GM12892 (cell line): ENCODE measurements around the gene PRF1.
"Not testable (repeated sequence)": the region's sequence is repeated elsewhere in the genome, so short reads cannot be mapped to it uniquely, and the experiment has no call there.

ENCODE experiments used
- DNase-seq: peaks from one replicate; pipeline ENCODE4 v3.0.0; 2011; ENCODE audit not compliant: insufficient read length
- FAIRE-seq: peaks from 2 replicates; lab custom pipeline; 2011; peaks lifted over from hg19 to GRCh38; lab: Jason Lieb, UNC
- POLR2A ChIP-seq: IDR thresholded peaks from 2 replicates; pipeline ENCODE4 v1.6.1; 2011; ENCODE audit warnings: low read depth, low read length, control low read depth
- POLR2AphosphoS5 ChIP-seq: IDR thresholded peaks from 2 replicates; pipeline ENCODE4 v1.6.1; 2011; ENCODE audit warnings: low read depth, low read length, control low read depth
- TAF1 ChIP-seq: IDR thresholded peaks from 2 replicates; pipeline ENCODE4 v1.6.1; 2011; ENCODE audit warnings: low read depth, mild to moderate bottlenecking, control low read depth, low read length, borderline replicate concordance

The PRF1 gene

DNA sequence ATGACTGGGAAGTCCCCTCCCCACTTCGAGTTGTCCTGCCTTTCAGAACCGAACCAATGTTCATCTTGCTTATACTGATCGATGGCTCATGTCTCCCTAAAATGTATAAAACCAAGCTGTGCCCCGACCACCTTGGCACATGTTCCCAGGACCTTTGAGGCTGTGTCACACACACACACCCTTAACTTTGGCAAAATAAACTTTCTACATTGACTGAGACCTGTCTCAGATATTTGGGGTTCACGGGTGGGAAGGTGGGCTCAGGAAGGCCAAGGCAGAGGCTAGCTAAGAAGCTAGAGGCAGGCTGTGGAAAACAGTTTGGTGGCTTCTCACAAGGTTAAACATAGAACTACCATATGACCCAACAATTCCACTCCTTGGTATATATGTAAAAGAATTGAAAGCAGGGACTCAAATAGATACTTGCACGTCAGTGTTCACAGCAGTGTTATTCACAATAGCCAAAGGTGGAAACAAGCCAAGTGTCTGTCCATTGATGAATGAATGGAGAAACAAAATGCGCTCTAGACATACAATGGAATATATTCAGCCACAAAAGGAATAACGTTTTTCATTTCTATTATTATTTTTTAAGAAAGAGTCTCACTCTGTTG, 15.4 kb downstream of the PRF1 start:
- FAIRE-seq (peak; percentile 84), DNase-seq (no peak)
- TF ChIP-seq POLR2AphosphoS5 (no peak), POLR2A (no peak), TAF1 (no peak)

DNA sequence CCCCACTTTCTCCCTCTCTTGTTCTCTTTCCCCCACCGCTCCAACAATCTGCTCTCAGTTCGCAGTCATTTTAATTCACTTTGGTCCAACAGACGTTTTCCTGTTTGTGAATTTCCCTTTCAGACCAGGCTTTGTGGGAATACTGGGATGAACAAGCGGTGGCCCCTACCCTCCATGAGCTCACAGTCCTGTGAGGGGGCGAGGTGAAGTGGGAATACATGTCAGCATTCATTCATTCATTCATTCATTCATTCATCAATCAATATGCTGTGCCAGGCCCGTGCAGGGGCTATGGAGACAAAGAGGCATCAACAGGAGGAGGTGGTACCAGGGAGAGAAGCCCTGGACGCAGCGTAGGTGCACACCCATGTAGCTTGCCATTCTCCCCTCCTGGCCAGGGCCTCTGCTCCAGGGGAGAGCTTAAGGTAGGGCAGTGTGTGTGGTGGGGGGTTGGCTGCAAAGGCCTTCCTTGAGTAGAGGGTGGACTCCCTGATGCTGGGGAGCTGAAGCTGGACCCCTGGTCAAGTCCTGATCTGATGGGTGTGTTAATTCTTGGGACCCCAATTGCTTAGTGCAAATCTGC, 16.1 kb downstream of the PRF1 start:
- TF ChIP-seq POLR2A, result no peak
- TF ChIP-seq TAF1, result no peak
- no peak for TF ChIP-seq POLR2AphosphoS5
- FAIRE-seq (peak; percentile 27), DNase-seq (no peak)

DNA sequence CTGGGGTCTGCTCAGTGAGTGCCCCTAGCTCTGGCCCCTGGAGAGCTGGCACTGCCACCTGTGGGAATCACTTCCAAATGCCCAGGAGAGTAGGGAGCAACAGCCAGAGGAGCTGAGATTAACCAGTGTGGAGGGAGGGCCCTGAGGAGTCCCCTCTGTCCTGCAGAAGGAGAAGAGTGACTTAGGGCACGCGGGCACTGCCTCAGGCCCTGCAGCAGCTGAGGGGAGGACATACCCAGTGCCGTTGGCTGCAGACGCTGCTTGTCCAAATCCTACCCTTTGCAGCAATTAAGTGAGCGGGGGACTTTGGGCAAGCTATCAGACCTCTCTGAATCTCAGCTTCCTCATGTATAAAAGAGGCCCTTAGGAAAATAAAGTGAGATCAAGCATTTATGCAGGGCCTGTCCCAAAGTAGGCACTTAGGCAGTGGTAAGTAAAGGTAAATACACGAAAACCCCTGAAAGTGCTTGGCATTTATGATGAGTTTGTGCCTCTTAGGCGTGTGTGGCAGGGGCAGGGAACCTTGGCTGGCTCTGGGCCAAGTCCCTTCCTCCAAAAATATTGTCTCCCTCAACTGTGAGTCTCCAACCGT, 16.9 kb downstream of the PRF1 start:
- TF ChIP-seq POLR2AphosphoS5, result no peak
- TF ChIP-seq TAF1, result no peak
- no peak for TF ChIP-seq POLR2A
- no peak for FAIRE-seq

DNA sequence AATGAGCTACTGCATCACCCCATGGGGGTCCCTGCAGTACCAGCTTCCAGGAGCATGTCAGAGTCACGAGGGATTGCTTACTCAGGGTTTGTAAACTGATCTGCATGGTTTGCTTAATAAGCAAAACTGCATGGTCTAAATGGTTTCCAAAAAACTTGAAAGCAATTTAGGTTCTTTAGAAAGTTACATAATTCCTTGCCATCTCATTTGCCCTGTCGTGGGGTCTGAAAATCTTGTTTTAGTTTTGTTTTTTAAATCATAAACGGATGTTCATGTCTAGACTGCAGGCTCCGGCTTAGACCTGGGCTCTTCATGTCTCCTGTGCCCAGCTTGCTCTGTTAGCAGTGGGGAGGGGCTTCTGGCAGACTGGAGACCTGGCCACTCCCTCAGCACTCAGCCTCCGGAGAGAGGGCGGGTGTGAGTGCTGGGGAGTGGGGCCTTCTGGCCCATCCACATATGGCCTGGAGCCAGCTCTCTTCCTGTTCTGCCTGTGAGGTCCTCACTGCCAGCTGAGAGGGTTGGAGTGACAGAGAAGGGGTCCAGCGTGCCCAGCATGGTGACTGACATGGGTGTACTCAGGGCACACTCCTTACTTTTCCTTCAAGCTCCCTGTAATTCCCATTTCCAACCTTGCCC, 17.5 kb downstream of the PRF1 start:
- TF ChIP-seq POLR2A, result no peak
- no peak for TF ChIP-seq TAF1
- no peak for TF ChIP-seq POLR2AphosphoS5
- DNase-seq, result peak; percentile 25
- FAIRE-seq, result peak; percentile 17

More for the DNA sequence above, 16.9 kb downstream of the PRF1 start:
- peak; percentile 8 for DNase-seq

DNA sequence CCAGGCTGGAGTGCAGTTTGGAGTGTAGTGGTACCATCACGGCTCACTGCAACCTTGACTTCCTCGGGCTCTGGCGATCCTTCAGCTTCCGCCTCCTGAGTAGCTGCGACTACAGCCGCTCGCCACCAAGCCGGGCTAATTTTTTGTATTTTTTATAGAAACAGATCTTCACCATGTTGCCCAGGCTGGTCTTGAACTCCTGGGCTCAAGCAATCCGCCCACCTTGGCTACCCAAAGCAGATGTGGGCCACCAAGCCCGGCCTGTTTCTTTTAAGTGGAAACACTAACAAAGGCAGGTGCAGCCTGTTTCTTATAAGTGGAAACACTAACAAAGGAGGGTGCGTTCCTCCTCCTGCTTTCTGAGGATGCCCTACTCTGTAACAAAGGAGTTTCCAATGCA, 18.2 kb downstream of the PRF1 start:
- FAIRE-seq, result no peak
- no peak for TF ChIP-seq POLR2AphosphoS5
- no peak for TF ChIP-seq TAF1
- no peak for TF ChIP-seq POLR2A
- DNase-seq, result no peak

DNA sequence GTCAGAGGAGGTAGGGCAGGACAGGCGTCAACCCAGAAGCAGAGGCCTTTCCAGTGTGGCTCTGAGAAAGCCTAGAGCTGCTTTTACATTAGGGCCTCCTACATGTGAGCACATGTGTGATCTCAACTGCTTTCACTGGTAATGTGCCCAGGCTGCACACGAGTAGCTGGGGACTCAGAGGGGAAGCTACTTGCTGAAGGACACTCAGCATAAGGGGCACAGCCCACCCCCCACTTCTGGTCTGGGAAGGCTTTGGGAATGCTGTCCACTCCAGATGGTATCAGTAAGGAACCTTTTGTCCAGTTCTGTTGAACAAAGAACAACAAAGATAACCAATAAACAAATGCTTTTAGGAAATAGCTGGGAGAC, 18.9 kb downstream of the PRF1 start:
- FAIRE-seq (no peak), DNase-seq (no peak)
- TF ChIP-seq TAF1, result no peak
- TF ChIP-seq POLR2AphosphoS5, result no peak
- TF ChIP-seq POLR2A, result no peak

DNA sequence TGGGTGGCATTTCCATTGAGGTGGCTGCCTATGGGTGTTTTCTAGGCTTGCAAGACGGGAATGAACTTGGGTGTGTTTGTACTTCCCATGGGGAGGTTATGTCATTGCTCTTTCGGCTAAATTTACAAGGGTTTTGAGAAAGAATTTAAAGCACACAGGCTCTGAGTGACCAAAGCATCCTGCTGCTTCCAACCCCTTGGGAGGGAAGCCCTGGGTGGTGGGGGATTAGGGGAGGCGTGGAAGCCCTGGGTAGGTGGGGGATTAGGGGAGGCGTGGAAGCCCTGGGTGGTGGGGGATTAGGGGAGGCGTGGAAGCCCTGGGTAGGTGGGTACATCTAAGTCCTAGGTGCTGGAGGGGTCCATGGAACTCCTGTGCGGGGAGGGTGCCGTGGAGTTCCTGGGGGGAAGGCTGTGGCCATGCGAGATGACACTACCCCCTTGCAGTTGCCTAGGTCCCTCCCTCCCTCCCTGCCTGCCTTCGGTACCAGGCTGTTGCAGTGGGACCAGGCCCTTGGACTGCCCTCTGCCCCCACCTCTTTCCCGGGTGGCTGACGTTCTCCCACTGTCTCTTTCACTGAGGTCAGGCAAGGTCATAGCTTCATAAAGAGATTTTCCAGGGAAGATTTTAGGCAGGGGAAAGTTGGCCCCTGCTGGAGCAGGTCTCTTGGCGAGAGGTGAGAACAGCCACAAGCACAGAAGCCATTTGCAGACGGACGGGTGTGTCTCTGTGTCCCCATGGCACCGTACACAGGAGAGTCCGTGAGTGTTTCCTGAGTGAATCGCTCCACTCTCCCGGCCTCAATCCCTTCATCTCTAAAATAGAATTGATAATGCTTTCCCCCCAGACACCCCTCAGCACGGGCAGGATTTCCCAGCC, 19.5 kb downstream of the PRF1 start:
- no peak for TF ChIP-seq POLR2AphosphoS5
- TF ChIP-seq POLR2A, result no peak
- no peak for TF ChIP-seq TAF1
- DNase-seq (no peak), FAIRE-seq (no peak)

DNA sequence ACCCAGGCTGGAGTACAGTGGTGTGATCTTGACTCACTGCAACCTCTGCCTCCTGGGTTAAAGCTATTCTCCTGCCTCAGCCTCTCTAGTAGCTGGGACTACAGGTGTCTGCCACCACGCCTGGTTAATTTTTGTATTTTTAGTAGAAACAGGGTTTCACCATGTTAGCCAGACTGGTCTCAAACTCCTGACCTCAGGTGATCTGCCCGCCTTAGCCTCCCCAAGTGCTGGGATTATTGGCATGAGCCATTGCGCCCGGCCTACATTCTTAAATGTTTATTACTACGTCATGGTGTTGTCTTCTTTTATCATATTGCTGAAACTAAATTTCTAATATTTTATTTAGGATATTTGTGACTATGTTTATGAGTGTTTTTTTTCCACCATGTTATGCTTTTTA, 21.4 kb downstream of the PRF1 start:
- not testable (repeated sequence) for DNase-seq, FAIRE-seq

DNA sequence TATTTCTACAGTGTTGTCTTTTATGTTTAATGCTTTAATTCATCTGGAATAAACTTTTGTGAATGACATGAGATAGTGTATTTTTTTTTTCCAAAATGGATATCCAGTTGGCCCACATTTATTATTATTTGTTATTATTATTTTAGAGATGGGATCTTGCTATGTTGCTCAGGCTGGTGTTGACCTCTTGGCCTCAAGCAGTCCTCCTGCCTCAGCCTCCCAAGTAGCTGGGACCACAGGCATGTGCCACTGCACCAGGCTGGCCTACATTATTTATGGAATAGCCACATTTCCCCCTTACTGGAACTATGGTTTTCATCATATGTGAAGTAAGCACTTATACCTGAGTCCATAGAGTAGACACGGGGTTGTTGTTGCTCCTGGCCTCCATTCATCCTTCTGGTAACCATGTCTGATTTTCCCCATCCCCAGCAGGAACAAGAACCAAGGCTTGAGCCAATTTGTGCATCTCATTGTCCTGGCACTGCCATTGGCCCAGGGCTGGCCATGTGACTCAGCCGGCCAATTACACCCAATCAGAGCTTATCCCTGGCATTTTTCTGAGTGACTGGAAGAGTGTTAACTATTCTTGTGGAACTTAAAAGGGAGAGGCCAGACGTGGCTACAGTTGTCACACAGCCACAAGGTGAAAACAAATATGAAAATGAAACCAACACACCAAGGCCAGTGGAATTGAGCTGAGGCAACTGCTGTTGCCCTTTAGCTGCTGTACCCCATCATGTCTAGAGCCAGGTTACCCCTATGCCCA, 23.1 kb downstream of the PRF1 start:
- peak; percentile 81 for FAIRE-seq
- TF ChIP-seq POLR2AphosphoS5, result no peak
- TF ChIP-seq TAF1, result no peak
- TF ChIP-seq POLR2A, result no peak
- no peak for DNase-seq

DNA sequence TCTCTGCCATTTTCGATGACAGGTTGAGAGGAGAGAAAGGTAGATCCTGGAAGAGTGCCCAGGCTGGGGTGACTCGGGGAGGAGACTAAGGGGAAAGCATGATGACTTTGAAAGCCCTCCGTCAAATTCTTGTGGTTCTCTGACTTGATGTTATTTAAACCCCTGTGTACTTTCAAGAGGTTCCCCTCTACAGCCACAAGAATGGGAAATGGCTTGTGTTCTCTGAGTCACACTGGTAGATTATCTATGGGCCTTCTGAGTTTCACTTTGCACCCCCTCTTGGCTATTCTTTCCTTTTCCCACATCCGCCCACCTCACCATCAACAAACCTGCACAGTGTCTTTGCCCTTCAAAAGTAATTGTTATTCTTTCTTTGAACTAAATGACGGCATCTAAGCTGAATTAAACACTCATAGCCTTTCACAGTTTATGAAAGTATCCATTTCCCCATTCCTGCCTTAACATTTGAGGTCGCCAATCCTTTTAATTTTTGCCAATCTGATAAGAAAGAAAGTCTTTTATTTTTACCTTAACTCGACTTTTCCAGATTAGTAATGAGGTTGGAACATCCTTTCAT, 24.1 kb downstream of the PRF1 start:
- FAIRE-seq (peak; percentile 97), DNase-seq (no peak)
- TF ChIP-seq TAF1 (no peak), POLR2AphosphoS5 (no peak), POLR2A (no peak)
